Measurements from ENCODE around the gene MSANTD2.
"Not testable (repeated sequence)": the region's sequence is repeated elsewhere in the genome, so short reads cannot be mapped to it uniquely, and the experiment has no call there.

MSANTD2 gene

DNA sequence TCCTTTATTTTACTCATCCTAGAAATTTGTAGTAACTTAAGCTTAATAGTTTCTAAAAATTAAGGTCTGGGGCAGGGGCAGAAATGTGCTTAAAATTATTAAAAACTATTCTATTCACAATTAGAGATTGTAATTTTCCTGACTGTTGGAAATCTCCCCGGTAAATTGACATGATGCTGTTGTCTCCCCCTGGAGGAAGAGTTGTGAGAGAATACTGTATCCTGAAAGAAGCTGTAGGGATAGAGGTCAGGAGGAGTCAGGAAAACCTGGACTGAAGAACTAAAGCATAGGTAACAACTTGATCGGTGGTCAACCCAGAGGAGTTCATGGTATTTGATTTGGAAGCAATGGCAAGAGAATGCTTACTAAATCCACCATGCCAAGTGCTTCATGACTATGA, 21.9 kb downstream of the MSANTD2 start:
- DNase-seq (ENCODE audit: insufficient read length, low spot score) (no peak), FAIRE-seq (no peak)

- no peak for FAIRE-seq
Observed at GRCh38 chr11:124776865-124777645, 23.2 kb downstream of the MSANTD2 start.

DNA sequence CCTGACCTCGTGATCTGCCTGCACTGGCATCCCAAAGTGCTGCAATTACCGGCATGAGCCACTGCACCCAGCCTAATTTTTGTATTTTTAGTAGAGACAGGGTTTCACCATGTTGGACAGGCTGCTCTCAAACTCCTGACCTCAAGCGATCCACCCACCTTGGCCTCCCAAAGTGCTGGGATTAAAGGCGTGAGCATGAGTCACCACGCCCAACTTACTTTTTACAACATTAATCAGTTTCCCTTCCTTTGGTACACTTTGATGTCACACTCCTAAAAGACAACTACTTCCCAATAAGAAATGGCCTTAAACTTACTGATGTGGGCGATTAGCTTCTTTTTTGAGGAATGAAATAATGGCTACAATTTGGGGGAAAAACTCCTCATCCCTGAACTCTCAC, 29.2 kb downstream of the MSANTD2 start:
- DNase-seq (ENCODE audit: insufficient read length, low spot score) = not testable (repeated sequence)

More at GRCh38 chr11:124776865-124777645, 23.2 kb downstream of the MSANTD2 start:
- DNase-seq (ENCODE audit: insufficient read length, low spot score) = no peak

GRCh38 chr11:124769806-124770774, 30.1 kb downstream of the MSANTD2 start:
- FAIRE-seq = no peak

More for the DNA sequence above, 29.2 kb downstream of the MSANTD2 start:
- FAIRE-seq = not testable (repeated sequence)

GRCh38 chr11:124768914-124769313, 31.3 kb downstream of the MSANTD2 start:
- no peak for FAIRE-seq
- no peak for DNase-seq (ENCODE audit: insufficient read length, low spot score)

More at GRCh38 chr11:124769806-124770774, 30.1 kb downstream of the MSANTD2 start:
- no peak for DNase-seq (ENCODE audit: insufficient read length, low spot score)

- no peak for DNase-seq (ENCODE audit: insufficient read length, low spot score)
- no peak for FAIRE-seq
Observed at GRCh38 chr11:124766156-124766555, 34.0 kb downstream of the MSANTD2 start.

GRCh38 chr11:124763156-124763947, 36.9 kb downstream of the MSANTD2 start:
- no peak for FAIRE-seq
- peak; percentile 54 for DNase-seq (ENCODE audit: insufficient read length, low spot score)

- FAIRE-seq = no peak
- no peak for DNase-seq (ENCODE audit: insufficient read length, low spot score)
Observed at GRCh38 chr11:124762624-124763155, 37.5 kb downstream of the MSANTD2 start.

DNA sequence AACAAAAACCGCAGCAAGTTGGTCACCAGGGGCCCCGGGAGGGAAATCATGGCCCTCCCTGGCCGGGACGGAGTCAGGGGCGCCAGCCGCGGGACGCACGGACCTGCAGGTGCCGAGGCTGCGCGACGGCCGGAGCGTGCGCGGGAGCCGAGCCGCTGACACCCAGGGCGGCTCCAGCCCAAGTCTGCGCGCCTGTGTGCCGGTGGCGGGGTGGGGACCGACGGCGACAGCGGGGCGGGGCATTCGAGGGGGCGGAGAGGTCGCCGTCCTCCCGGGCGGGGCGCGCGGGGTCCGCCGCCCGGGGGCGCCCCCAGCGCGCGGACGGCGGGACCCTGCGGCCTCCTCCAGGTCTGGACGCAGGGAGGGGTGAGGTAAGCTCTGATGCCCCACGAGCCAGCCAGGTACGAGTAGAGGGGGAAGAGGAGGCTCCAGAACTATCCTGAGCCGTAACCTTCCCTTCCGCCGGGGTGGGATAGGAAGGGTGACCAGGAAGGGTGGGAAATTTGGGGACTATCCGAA, 38.0 kb downstream of the MSANTD2 start, which contains the start of gene ESAM:
Gene ESAM, minus strand, starts transcription at position 186 of the 519 bp plus-strand sequence. Its CDS starts 136 bp downstream, at position 50.
- no peak for DNase-seq (ENCODE audit: insufficient read length, low spot score)
- no peak for FAIRE-seq

DNA sequence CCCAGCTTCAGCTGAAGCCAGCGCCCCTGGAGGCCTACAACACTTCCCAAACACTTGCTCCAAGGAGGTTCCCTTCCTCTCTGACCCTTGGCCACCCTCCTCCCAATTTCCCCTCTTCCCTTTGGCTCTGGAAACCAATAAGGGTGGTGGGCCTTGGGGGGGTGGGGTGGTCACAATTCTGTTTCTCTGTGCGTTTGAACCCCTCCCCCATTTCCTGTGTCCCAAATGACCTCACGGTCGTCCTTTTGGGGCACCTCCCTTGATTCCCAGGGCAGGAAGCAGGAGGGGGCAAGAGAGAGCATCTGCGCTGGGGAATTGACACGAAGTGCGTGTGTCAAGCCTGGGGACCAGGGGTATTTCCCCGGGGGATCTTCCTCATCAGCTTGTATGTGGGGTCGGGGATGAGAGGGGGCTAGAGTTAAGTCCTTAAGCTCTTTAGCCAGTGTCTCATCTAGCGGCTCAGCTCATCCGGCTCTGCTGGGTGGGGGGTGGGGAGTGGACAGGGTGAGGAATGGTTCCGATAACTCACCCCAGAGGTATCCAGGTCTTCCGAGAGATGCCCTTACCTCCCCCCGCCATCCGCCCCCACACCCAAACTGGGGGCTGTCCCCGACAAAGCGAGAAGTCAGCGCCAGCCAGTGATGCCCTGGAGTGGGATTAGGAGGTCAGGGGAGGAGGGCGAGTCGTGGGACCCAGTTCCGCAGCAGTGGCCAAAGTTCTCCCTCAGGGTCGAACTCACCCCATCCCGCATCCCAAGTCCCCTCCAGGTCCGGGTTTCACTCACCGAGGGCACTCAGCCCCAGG, 38.7 kb downstream of the MSANTD2 start:
- DNase-seq (ENCODE audit: insufficient read length, low spot score) (no peak), FAIRE-seq (no peak)

DNA sequence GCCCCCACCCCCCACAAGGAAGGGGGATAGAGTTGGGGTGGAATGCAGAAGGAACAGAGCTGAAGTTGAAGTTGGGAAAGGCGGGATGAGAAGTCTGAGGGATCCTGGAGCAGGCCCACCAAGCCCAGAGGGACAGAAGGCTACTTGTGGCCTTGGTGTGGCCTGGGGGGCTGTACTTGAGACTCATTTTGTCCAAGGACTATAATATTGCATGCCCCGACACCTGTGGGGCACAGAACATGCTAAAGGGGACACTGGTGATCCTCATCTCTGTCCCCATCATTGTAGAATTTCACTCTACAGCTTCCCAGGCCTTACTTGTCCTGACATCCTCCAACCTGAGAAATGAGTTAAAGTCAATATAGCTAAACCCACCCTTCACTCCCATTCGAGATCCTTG, 39.4 kb downstream of the MSANTD2 start:
- DNase-seq (ENCODE audit: insufficient read length, low spot score) (no peak), FAIRE-seq (no peak)

DNA sequence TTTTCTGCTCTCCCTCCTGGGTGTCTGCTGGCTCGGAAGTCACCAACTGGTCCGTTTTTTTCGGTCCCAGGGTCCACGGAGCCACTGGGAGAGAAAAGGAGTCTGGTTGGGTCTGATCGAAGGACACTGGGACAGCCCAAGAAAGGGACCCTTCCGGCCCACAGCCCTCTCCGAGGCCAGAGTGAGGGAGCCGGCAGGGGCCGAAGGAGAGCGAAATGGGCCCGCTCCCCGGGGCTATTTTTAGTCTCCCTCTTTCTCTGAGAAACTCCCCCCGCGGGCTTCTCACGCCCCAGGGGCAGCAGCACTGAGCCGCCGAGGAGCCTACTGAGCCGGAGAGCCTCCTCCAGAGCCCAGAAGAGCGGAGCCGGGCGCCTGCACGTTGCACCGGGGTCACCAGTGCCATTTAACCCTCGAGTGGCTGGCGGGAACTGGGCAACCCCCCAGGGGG, 40.0 kb downstream of the MSANTD2 start:
- FAIRE-seq (no peak), DNase-seq (ENCODE audit: insufficient read length, low spot score) (no peak)

DNA sequence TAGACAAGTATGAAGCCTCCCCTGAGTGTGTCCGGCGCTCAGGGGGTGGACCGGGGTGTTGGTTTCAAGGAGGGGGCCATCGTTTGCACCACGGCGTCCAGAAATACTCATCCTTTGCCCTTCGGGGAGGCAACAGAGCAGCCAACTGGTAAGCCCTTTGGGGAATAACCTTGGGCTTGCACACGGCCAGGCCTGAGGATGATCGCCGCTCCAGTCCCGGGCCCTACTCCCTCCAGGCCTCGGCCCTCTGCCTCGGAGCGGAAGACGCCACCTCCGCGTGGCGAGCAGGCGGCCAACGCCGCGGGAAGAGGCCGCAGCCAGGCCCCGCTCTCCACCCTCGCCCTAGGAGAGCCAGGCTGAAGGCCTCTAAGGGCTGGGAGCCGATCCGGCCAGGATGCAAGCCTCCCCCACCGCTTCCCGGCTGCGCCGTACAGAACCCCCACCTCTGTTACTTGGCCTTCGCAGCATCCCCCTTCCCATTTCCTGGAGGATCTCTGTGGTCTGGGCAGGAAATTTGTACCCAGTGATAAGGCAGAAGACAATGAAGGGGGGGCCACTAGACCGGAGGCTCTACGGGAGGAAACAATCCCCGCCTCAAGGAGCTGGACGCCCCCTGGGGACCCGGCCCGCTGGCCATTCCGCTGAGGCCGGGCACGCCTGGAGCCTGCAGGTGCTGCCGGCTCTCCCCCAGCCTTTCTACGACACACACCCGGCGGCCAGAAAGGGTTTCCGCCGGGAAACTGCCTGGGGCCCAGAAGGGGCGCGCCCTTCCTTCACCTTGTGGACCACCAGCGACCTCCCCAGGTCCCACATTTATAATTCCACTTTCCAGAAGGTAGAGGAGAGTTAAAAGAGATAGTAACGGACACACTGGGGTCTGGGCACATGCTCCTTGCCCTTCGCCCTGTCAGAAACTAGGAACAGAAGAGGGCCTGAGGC, 40.7 kb downstream of the MSANTD2 start:
- DNase-seq (ENCODE audit: insufficient read length, low spot score) (no peak), FAIRE-seq (no peak)

DNA sequence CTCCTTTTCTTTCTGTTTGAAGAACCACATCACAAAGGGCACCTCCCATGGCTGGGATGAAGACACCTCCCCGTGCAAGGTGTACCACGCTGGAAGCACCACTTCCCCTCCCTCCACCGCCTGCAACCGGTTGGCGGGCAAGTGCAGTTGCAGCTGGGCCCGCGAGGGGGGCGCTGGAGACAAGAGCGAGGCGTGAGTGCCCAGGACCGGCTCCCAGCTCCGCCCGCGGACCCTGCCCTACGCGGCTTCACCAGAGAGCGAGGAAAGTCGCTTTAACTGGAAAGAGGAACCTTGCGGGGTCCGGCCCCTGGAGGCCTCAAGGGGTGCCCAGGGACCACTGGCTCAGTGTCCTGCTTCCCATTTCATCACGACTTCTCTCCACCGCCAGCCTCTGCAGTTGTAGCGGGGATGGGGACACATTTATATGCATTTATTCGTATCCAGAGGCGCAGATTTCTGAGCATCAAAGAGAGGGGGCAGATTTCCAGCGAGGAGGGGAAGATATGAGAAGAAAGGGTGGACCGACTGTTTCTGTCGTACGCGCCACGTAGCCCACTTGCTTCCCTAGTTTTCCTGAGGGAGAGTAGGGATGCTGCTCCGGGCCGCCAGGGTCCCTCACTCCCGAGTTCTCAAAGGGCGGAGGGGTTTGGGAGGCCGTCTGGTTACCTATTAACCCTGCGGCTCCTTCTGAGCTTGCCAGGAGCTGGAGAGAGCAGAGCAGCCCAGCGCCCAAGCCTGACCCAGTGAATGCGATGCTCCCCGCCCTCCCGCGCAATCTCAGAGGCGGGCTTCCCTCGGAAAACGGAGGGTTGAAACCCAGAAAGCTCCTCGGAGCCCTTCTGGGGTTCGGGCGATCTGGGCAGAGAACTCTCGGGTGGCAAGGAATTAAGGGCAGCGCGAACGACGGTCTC, 41.6 kb downstream of the MSANTD2 start:
- no peak for DNase-seq (ENCODE audit: insufficient read length, low spot score)
- FAIRE-seq = no peak

DNA sequence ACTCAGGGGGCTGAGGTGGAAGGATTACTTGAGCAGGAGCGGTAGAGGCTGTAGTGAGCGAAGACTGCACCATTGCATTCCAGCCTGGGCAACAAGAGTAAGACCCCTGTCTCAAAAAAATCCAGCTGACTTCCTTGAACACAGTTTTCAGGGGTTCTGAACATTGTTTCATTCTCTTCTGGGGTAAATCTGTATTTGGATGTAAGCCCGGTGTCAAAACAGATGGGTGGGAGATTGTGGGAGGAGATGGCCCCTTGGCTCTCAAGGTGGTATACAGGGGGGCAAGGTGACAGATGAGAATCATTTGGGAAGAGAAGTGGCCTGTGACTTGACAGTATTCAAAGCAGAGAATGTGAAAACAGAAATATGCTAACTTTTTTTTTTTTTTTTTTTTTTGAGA, 42.9 kb downstream of the MSANTD2 start:
- DNase-seq (ENCODE audit: insufficient read length, low spot score) (no peak), FAIRE-seq (no peak)

GRCh38 chr11:124756753-124757227, 43.4 kb downstream of the MSANTD2 start:
- FAIRE-seq (no peak), DNase-seq (ENCODE audit: insufficient read length, low spot score) (no peak)
